ENCODE data around the gene CSDE1. TPM values are rescaled to one million over a fixed set of nuclear protein-coding genes. Genes with fewer than 3 reads are reported as not detected.

CSDE1 gene
- total and polyA plus RNA-seq, 2 donors (not counting 3 experiments of a cell fraction or from before 2014, with no cell fraction given), result 129 to 492 TPM

GRCh38 chr1:114685851-114686250 lies 71.9 kb downstream of the CSDE1 start:
- H3K9me1 ChIP-seq (replicated peaks; ENCODE audit: control insufficient read depth, extremely low read depth, insufficient read depth, low read length), result no peaks in the 10 kb centered on the region
- H3K4me3 ChIP-seq (replicated peaks in 1 of 3; ENCODE audit: insufficient read depth in 1 of 3, low read depth in 1 of 3, low read length in 3 of 3), result no peak overlapping the region
- no peaks in the 10 kb centered on the region for H3K36me3 ChIP-seq (ENCODE audit: control insufficient read depth in 2 of 2, extremely low read depth in 1 of 2, insufficient read depth in 2 of 2, low read length in 2 of 2)
- intact Hi-C loops (cut with micrococcal nuclease) (no loop called here), dilution Hi-C loops (cut with MboI; ENCODE audit: extremely low pct_ligation_motif_present, low sequenced_read_pairs) (no loop called here)
- H3K9ac ChIP-seq (replicated peaks; ENCODE audit: extremely low read depth, insufficient read depth, low read length), result no peak overlapping the region
- H3K27ac ChIP-seq (ENCODE audit: insufficient read depth, low read depth, low read length), result no peak overlapping the region
- H3K9me3 ChIP-seq (replicated peaks; ENCODE audit: control insufficient read depth, insufficient read depth, low read length), result no peaks in the 10 kb centered on the region
- TF ChIP-seq, protein P1, sequence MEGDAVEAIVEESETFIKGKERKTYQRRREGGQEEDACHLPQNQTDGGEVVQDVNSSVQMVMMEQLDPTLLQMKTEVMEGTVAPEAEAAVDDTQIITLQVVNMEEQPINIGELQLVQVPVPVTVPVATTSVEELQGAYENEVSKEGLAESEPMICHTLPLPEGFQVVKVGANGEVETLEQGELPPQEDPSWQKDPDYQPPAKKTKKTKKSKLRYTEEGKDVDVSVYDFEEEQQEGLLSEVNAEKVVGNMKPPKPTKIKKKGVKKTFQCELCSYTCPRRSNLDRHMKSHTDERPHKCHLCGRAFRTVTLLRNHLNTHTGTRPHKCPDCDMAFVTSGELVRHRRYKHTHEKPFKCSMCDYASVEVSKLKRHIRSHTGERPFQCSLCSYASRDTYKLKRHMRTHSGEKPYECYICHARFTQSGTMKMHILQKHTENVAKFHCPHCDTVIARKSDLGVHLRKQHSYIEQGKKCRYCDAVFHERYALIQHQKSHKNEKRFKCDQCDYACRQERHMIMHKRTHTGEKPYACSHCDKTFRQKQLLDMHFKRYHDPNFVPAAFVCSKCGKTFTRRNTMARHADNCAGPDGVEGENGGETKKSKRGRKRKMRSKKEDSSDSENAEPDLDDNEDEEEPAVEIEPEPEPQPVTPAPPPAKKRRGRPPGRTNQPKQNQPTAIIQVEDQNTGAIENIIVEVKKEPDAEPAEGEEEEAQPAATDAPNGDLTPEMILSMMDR (IDR thresholded peaks at IDR 0.05; ENCODE audit: extremely low read depth in 1 of 2, insufficient read depth in 1 of 2, low read depth in 1 of 2, low read length in 2 of 2), result no peak
- TF ChIP-seq MYC (IDR thresholded peaks at IDR 0.05; ENCODE audit: low read depth, low read length) (no peak), MAX (IDR thresholded peaks at IDR 0.05; ENCODE audit: insufficient read depth, insufficient read length) (no peak), POLR2AphosphoS5 (IDR thresholded peaks at IDR 0.05; ENCODE audit: insufficient read depth, low read depth, low read length) (no peak), POLR2A (IDR thresholded peaks at IDR 0.05; ENCODE audit: low read depth, low read length) (no peak), EZH2 (IDR thresholded peaks at IDR 0.05; ENCODE audit: borderline replicate concordance, low read depth, low read length, severe bottlenecking) (no peak), FOS (IDR thresholded peaks at IDR 0.05; ENCODE audit: borderline replicate concordance, insufficient read depth, low read length) (no peak), GATA2 (IDR thresholded peaks at IDR 0.05; ENCODE audit: insufficient read depth, insufficient read length, low read depth, low read length) (no peak), JUN (IDR thresholded peaks at IDR 0.05; ENCODE audit: borderline replicate concordance, insufficient read depth, insufficient read length, low read depth) (no peak)
- H2AFZ ChIP-seq (ENCODE audit: low read depth, low read length), result no peak overlapping the region
- no peak for DNase-seq (ENCODE audit: low read depth, low spot score)
- no peaks in the 10 kb centered on the region for H3K79me2 ChIP-seq (ENCODE audit: control insufficient read depth, insufficient read depth, low read length)
- no peak for FAIRE-seq
- H3K27me3 ChIP-seq (ENCODE audit: control insufficient read depth in 2 of 2, insufficient read depth in 2 of 2, low read length in 2 of 2), result peaks cover 4 to 14% of the 10 kb centered on the region in 2 experiments
- no TSS peak for BruUV-seq (replicated peaks)
- no peaks in the 10 kb centered on the region for H3K4me1 ChIP-seq (ENCODE audit: control insufficient read depth, extremely low read depth, insufficient read depth, low read length)
- H3K4me2 ChIP-seq (ENCODE audit: insufficient read depth, low read length), result no peak overlapping the region
- CTCF ChIA-PET, result no interaction called here
- H4K20me1 ChIP-seq (replicated peaks; ENCODE audit: control insufficient read depth, extremely low read depth, insufficient read depth, low read length), result no peaks in the 10 kb centered on the region
- POLR2A ChIA-PET, result no interaction called here

All from endothelial cell of umbilical vein (primary cell).